WERI-Rb-1 (cell line): ENCODE results near the gene CTLA4.

Source experiments
- DNase-seq: peaks from one replicate; pipeline ENCODE4 v3.0.0-alpha.2; 2020
- H3K27ac ChIP-seq: fragments of 250-450 bp; sonication (Bioruptor Pico); 2 replicates; pipeline ENCODE4 v1.5.1; 2020; ENCODE audit warnings: mild to moderate bottlenecking, moderate library complexity
- H3K27me3 ChIP-seq: fragments of 250-450 bp; sonication (Bioruptor Pico); 2 replicates; pipeline ENCODE4 v1.5.1; 2021; ENCODE audit warnings: mild to moderate bottlenecking, low read depth, moderate library complexity; ENCODE audit not compliant: insufficient read depth, severe bottlenecking
- H3K36me3 ChIP-seq: fragments of 250-450 bp; sonication (Bioruptor Pico); 2 replicates; pipeline ENCODE4 v1.5.1; 2020; ENCODE audit warnings: mild to moderate bottlenecking, moderate library complexity
- H3K4me3 ChIP-seq: 2 replicates; pipeline ENCODE4 v1.5.1; 2011; ENCODE audit warnings: low read depth, mild to moderate bottlenecking, control low read depth, low read length
- H3K9me3 ChIP-seq: fragments of 250-450 bp; sonication (Bioruptor Pico); 2 replicates; pipeline ENCODE4 v1.5.1; 2021; ENCODE audit warnings: mild to moderate bottlenecking, moderate library complexity; ENCODE audit not compliant: severe bottlenecking
- CTCF ChIP-seq: IDR thresholded peaks from 2 replicates; pipeline ENCODE4 v1.5.1; 2011; ENCODE audit warnings: low read depth, mild to moderate bottlenecking, control low read depth, inconsistent platforms, low read length

CTLA4 gene

GRCh38 chr2:203858176-203858575 lies 9.4 kb upstream of the CTLA4 start:
- no peaks in the 10 kb centered on the region for H3K27me3 ChIP-seq
- no peaks in the 10 kb centered on the region for H3K36me3 ChIP-seq
- no peak for DNase-seq
- TF ChIP-seq CTCF, result no peak
- H3K27ac ChIP-seq, result no peak overlapping the region
- H3K4me3 ChIP-seq, result no peak overlapping the region
- no peaks in the 10 kb centered on the region for H3K9me3 ChIP-seq

GRCh38 chr2:203859030-203859789 lies 8.4 kb upstream of the CTLA4 start:
- H3K27me3 ChIP-seq, result no peaks in the 10 kb centered on the region
- no peak for DNase-seq
- TF ChIP-seq CTCF, result no peak

GRCh38 chr2:203861197-203861596 lies 6.4 kb upstream of the CTLA4 start:
- Histone ChIP-seq H3K36me3 (no peaks in the 10 kb centered on the region), H3K4me3 (no peak overlapping the region), H3K27me3 (no peaks in the 10 kb centered on the region), H3K27ac (no peak overlapping the region), H3K9me3 (no peaks in the 10 kb centered on the region)
- no peak for TF ChIP-seq CTCF
- no peak for DNase-seq

More at GRCh38 chr2:203859030-203859789, 8.4 kb upstream of the CTLA4 start:
- Histone ChIP-seq H3K36me3 (no peaks in the 10 kb centered on the region), H3K9me3 (no peaks in the 10 kb centered on the region), H3K27ac (no peak overlapping the region), H3K4me3 (no peak overlapping the region)

- Histone ChIP-seq H3K4me3 (no peak overlapping the region), H3K9me3 (no peaks in the 10 kb centered on the region), H3K27me3 (no peaks in the 10 kb centered on the region), H3K36me3 (no peaks in the 10 kb centered on the region), H3K27ac (no peak overlapping the region)
- TF ChIP-seq CTCF, result no peak
- DNase-seq, result no peak
Measured at GRCh38 chr2:203861607-203862006, 6.0 kb upstream of the CTLA4 start.

- Histone ChIP-seq H3K9me3 (no peaks in the 10 kb centered on the region), H3K4me3 (no peak overlapping the region)
- no peak for DNase-seq
Measured at GRCh38 chr2:203869223-203870042, 1.9 kb downstream of the CTLA4 start.

More at GRCh38 chr2:203869223-203870042, 1.9 kb downstream of the CTLA4 start:
- no peaks in the 10 kb centered on the region for H3K27me3 ChIP-seq
- no peak overlapping the region for H3K27ac ChIP-seq
- no peaks in the 10 kb centered on the region for H3K36me3 ChIP-seq
- no peak for TF ChIP-seq CTCF
